ENCODE results near the gene CENPW.

CENPW gene

GRCh38 chr6:126381498-126381897, 41.6 kb downstream of the CENPW start:
- no peak for TF ChIP-seq CTCF (IDR thresholded peaks at IDR 0.05)
- DNase-seq, result no peak
- Histone ChIP-seq H3K27me3 (no peaks in the 10 kb centered on the region), H3K4me1 (no peaks in the 10 kb centered on the region), H3K27ac (no peak overlapping the region), H3K4me3 (no peak overlapping the region), H3K36me3 (no peaks in the 10 kb centered on the region), H3K9me3 (peaks cover 0 to 6% (median 4%) of the 10 kb centered on the region in 3 donors)
- intact Hi-C loops (cut with DNase I; ENCODE audit: low total_unique reads), result no loop called here

GRCh38 chr6:126383203-126383602, 43.3 kb downstream of the CENPW start:
- Histone ChIP-seq H3K27ac (no peak overlapping the region), H3K27me3 (no peaks in the 10 kb centered on the region), H3K4me3 (no peak overlapping the region), H3K4me1 (no peaks in the 10 kb centered on the region), H3K9me3 (peaks cover 0 to 6% (median 4%) of the 10 kb centered on the region in 3 donors), H3K36me3 (no peaks in the 10 kb centered on the region)
- intact Hi-C loops (cut with DNase I; ENCODE audit: low total_unique reads), result no loop called here
- TF ChIP-seq CTCF (IDR thresholded peaks at IDR 0.05), result no peak
- DNase-seq, result no peak

GRCh38 chr6:126385536-126385935, 45.6 kb downstream of the CENPW start:
- Histone ChIP-seq H3K27ac (no peak overlapping the region), H3K4me1 (no peaks in the 10 kb centered on the region), H3K9me3 (peaks cover 0 to 6% (median 4%) of the 10 kb centered on the region in 3 donors), H3K36me3 (no peaks in the 10 kb centered on the region), H3K4me3 (no peak overlapping the region), H3K27me3 (no peaks in the 10 kb centered on the region)
- intact Hi-C loops (cut with DNase I; ENCODE audit: low total_unique reads), result no loop called here
- no peak for TF ChIP-seq CTCF (IDR thresholded peaks at IDR 0.05)
- no peak for DNase-seq

GRCh38 chr6:126388104-126388598, 48.2 kb downstream of the CENPW start:
- intact Hi-C loops (cut with DNase I; ENCODE audit: low total_unique reads), result no loop called here
- no peaks in the 10 kb centered on the region for H3K4me1 ChIP-seq
- no peak for DNase-seq
- no peaks in the 10 kb centered on the region for H3K27me3 ChIP-seq
- peaks cover 0 to 6% (median 4%) of the 10 kb centered on the region in 3 donors for H3K9me3 ChIP-seq
- no peaks in the 10 kb centered on the region for H3K36me3 ChIP-seq
- no peak overlapping the region for H3K27ac ChIP-seq
- no peak for TF ChIP-seq CTCF (IDR thresholded peaks at IDR 0.05)
- no peak overlapping the region for H3K4me3 ChIP-seq

GRCh38 chr6:126396131-126396530, 56.2 kb downstream of the CENPW start:
- intact Hi-C loops (cut with DNase I; ENCODE audit: low total_unique reads), result no loop called here
- Histone ChIP-seq H3K4me3 (no peak overlapping the region), H3K36me3 (no peaks in the 10 kb centered on the region), H3K9me3 (no peaks in the 10 kb centered on the region), H3K27me3 (no peaks in the 10 kb centered on the region), H3K4me1 (no peaks in the 10 kb centered on the region), H3K27ac (no peak overlapping the region)
- no peak for TF ChIP-seq CTCF (IDR thresholded peaks at IDR 0.05)
- no peak for DNase-seq
